Sigmoid colon (tissue), 4 donors: ENCODE data around the gene SPP2.

Source experiments
- EP300 ChIP-seq, 4 donors: sonication (generic); formaldehyde crosslinking; IDR thresholded peaks; one replicate each; pipeline ENCODE4 v1.6.1; 2017; ENCODE audit warnings: antibody characterized with exemption in 4 of 4
- POLR2A ChIP-seq, 2 donors: fragments of 450-650 bp; IDR thresholded peaks; one replicate each; pipeline ENCODE4 v1.6.1; 2016; ENCODE audit warnings: antibody characterized with exemption in 2 of 2, mild to moderate bottlenecking in 2 of 2, moderate library complexity in 2 of 2
- POLR2AphosphoS5 ChIP-seq, 4 donors: sonication (generic); formaldehyde crosslinking; IDR thresholded peaks; one replicate each; pipeline ENCODE4 v1.6.1; 2017; ENCODE audit warnings: antibody characterized with exemption in 4 of 4
- TF ChIP-seq, protein P1 (sequence below), 4 experiments: fragments of 450-650 bp in 3 of 4; fragments of 200-600 bp in 1 of 4; IDR thresholded peaks; one replicate each; pipeline ENCODE4 v1.5.1; 2016 to 2019; ENCODE audit warnings: antibody characterized with exemption in 4 of 4, mild to moderate bottlenecking in 3 of 4, moderate library complexity in 2 of 4

DNA sequence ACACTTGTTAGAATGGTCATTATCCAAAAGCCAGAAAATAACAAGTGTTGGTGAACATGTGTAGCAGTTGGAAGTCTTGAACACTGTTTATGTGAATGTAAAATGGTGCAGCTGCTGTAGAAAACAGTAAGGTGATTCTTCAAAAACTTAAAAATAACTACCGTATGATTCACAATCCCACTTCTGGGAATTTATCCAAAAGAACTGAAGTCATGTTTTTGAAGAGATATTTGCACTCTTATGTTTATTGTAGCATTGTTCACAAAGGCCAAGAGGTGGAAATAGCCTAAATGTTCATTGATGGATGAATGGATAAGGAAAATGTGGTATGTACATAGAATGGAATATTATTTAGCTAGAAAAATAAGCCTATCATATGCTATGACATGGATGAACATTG is 6.3 kb upstream of the SPP2 start:
- TF ChIP-seq, protein P1, sequence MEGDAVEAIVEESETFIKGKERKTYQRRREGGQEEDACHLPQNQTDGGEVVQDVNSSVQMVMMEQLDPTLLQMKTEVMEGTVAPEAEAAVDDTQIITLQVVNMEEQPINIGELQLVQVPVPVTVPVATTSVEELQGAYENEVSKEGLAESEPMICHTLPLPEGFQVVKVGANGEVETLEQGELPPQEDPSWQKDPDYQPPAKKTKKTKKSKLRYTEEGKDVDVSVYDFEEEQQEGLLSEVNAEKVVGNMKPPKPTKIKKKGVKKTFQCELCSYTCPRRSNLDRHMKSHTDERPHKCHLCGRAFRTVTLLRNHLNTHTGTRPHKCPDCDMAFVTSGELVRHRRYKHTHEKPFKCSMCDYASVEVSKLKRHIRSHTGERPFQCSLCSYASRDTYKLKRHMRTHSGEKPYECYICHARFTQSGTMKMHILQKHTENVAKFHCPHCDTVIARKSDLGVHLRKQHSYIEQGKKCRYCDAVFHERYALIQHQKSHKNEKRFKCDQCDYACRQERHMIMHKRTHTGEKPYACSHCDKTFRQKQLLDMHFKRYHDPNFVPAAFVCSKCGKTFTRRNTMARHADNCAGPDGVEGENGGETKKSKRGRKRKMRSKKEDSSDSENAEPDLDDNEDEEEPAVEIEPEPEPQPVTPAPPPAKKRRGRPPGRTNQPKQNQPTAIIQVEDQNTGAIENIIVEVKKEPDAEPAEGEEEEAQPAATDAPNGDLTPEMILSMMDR (IDR thresholded peaks at IDR 0.05) = no peak
- TF ChIP-seq EP300 (IDR thresholded peaks at IDR 0.05) (no peak), POLR2AphosphoS5 (IDR thresholded peaks at IDR 0.05) (no peak), POLR2A (IDR thresholded peaks at IDR 0.05) (no peak)
